ENCODE results near the gene PUDP. TPM values are rescaled to one million over a fixed set of nuclear protein-coding genes. Genes with fewer than 3 reads are reported as not detected.

PUDP gene
- 22.9 to 25.0 TPM (median 23.6 TPM) in 5 replicates for total RNA-seq (2022; extraction: Qiagen RNA extraction)

DNA sequence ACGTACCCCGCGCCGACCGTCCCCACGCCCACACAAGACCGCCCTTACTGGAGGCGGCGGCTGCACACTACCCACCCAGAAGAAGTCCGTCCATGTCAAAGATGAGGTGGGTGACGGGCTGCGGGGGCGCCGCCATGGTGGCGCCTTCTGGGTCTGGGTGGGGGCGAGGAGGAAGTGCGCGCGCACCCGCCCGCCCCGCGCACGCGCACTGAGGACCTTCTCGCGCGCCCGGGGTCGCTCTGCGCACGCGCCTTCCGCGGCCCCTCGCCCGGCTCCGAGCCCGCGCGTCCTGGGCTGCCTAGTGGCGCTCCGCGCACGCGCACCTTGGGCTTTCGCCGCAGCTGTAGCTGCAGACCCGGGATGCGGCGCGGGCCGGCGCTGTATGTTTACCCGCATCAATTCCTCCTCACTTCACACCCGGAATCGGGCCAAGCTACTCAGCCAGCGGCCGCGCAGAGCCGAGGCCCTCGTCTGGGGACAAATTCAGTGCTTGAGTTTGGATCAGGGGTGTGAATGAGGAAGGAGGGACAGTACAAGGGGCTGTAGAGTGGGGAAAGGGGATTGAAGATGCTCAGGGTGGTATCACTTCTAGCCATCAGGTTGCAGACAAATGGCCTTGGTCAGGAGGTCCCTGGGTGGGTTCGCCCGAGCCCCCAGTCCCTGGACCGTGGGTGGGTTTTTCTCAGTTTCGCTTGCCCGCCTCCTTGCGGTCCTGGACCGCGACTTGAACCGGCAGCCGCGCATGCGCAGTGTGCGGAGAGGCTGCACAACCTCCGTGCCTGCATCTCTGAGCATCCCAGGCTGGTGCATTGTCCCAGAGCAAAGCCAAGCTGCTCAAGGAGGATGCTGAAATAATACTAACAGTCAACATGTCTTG lies at the start of gene PUDP:
Gene PUDP (minus strand): TSS at position 176 of the 877 bp plus-strand sequence. CDS start 40 bp downstream, at position 136.

DNA sequence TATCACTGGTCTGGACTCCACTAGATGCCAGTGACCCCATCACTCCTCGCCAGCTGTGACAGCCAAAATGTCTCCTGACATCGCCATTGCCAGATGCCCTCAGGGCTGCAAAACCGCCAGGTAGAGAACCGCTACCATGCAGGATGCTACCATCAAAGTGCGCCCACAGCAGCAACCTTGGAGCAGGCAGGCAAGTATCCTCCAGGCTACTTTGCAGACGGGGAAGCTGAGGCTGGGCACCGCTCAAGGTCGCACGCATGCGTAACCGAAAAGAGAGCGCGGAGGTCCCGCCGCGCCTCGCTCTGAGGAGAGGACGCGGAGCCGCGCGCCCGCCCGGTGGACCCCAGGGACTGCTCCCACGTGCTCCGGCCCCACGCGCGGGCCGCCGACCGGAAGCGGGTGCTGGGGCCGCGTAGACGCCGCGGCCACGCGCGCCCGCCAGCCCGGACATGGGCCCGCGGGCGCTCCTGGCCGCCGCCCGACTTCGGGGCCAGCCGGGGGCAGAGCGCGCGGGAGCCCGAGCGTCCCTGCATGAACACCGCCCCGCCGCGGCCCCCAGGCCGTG lies 458 bp downstream of the PUDP start, which contains the start of gene STS:
Gene STS (plus strand): TSS at position 300 of the 565 bp plus-strand sequence. CDS start 105,488 bp downstream, outside the sequence.

Other genes starting within 250 kb of the PUDP start
- gene STS, start 441 bp downstream of the PUDP start, total RNA-seq (2022; extraction: Qiagen RNA extraction), result 1.8 to 2.2 TPM (median 1.9 TPM) in 5 replicates